Right lobe of liver (tissue), 4 donors: Measurements from ENCODE around the gene BCL7C.

Experiments used
- POLR2A ChIP-seq: fragments of 450-650 bp; IDR thresholded peaks from one replicate; pipeline ENCODE4 v1.6.1; 2017; ENCODE audit warnings: antibody characterized with exemption, mild to moderate bottlenecking
- TF ChIP-seq, protein P1 (sequence below), 4 donors: fragments of 200-600 bp in 3 of 4; fragments of 450-650 bp in 1 of 4; IDR thresholded peaks; one replicate each; pipeline versions ENCODE4 v1.5.1 to v1.8.0; 2016 to 2022; ENCODE audit warnings: antibody characterized with exemption in 4 of 4, mild to moderate bottlenecking in 2 of 4
- donor health status: DM: no; HTN: no; CAD: no.
- donor health status: DM: no; HTN: no; CAD: no.
- donor health status: DM: no; HTN: yes; CAD: no.

- TF ChIP-seq POLR2A = no peak
- TF ChIP-seq, protein P1, sequence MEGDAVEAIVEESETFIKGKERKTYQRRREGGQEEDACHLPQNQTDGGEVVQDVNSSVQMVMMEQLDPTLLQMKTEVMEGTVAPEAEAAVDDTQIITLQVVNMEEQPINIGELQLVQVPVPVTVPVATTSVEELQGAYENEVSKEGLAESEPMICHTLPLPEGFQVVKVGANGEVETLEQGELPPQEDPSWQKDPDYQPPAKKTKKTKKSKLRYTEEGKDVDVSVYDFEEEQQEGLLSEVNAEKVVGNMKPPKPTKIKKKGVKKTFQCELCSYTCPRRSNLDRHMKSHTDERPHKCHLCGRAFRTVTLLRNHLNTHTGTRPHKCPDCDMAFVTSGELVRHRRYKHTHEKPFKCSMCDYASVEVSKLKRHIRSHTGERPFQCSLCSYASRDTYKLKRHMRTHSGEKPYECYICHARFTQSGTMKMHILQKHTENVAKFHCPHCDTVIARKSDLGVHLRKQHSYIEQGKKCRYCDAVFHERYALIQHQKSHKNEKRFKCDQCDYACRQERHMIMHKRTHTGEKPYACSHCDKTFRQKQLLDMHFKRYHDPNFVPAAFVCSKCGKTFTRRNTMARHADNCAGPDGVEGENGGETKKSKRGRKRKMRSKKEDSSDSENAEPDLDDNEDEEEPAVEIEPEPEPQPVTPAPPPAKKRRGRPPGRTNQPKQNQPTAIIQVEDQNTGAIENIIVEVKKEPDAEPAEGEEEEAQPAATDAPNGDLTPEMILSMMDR (IDR thresholded peaks at IDR 0.05) = no peak
Measured at GRCh38 chr16:30922420-30922959, 28.6 kb upstream of the BCL7C start.
